ENCODE data around the gene ZIM2.

DNA sequence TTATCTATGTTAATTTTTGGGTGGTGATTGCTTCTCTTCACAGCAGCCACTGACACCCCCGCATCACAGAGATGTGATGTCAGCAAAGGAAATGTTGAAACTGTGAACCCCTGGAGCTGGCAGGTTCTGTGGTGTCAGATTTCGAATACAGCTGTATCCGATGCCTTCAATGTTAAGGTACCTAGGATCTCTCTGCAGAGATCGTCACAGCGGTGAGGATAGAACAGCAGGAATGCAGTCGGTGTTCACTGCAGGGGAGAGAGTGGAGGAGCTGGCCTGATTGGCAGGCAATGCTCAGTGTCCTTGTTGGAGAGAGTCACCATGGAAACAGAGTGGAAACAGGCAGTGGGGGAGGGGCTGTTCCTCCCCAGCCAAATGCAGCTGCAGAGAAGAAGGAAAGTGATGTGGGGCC is 89.4 kb downstream of the ZIM2 start:
- TF ChIP-seq POLR2AphosphoS5 (IDR thresholded peaks at IDR 0.05; ENCODE audit: low read depth, low read length) (no peak), CTCF (IDR thresholded peaks at IDR 0.05 in 2 of 3, conservative IDR thresholded peaks at IDR 0.05 in 1 of 3; ENCODE audit: borderline replicate concordance in 1 of 3, insufficient read depth in 1 of 3, low read depth in 2 of 3, low read length in 2 of 3) (no peak), MAX (IDR thresholded peaks at IDR 0.05) (no peak), EZH2 (IDR thresholded peaks at IDR 0.05) (no peak), RAD21 (IDR thresholded peaks at IDR 0.05; ENCODE audit: low read depth) (no peak), POLR2A (IDR thresholded peaks at IDR 0.05; ENCODE audit: borderline replicate concordance, extremely low read depth, insufficient read depth, insufficient read length) (no peak), SP1 (IDR thresholded peaks at IDR 0.05; ENCODE audit: low read depth) (no peak), TCF7L2 (IDR thresholded peaks at IDR 0.05; ENCODE audit: borderline replicate concordance, extremely low read depth, insufficient read depth, insufficient read length) (no peak), EGR1 (IDR thresholded peaks at IDR 0.05; ENCODE audit: low read depth) (no peak), SIN3A (IDR thresholded peaks at IDR 0.05; ENCODE audit: low read depth) (no peak)
- TF ChIP-seq, protein P1, sequence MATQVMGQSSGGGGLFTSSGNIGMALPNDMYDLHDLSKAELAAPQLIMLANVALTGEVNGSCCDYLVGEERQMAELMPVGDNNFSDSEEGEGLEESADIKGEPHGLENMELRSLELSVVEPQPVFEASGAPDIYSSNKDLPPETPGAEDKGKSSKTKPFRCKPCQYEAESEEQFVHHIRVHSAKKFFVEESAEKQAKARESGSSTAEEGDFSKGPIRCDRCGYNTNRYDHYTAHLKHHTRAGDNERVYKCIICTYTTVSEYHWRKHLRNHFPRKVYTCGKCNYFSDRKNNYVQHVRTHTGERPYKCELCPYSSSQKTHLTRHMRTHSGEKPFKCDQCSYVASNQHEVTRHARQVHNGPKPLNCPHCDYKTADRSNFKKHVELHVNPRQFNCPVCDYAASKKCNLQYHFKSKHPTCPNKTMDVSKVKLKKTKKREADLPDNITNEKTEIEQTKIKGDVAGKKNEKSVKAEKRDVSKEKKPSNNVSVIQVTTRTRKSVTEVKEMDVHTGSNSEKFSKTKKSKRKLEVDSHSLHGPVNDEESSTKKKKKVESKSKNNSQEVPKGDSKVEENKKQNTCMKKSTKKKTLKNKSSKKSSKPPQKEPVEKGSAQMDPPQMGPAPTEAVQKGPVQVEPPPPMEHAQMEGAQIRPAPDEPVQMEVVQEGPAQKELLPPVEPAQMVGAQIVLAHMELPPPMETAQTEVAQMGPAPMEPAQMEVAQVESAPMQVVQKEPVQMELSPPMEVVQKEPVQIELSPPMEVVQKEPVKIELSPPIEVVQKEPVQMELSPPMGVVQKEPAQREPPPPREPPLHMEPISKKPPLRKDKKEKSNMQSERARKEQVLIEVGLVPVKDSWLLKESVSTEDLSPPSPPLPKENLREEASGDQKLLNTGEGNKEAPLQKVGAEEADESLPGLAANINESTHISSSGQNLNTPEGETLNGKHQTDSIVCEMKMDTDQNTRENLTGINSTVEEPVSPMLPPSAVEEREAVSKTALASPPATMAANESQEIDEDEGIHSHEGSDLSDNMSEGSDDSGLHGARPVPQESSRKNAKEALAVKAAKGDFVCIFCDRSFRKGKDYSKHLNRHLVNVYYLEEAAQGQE (IDR thresholded peaks at IDR 0.05; ENCODE audit: low read depth): no peak
